ENCODE results near the gene CFAP65.

DNA sequence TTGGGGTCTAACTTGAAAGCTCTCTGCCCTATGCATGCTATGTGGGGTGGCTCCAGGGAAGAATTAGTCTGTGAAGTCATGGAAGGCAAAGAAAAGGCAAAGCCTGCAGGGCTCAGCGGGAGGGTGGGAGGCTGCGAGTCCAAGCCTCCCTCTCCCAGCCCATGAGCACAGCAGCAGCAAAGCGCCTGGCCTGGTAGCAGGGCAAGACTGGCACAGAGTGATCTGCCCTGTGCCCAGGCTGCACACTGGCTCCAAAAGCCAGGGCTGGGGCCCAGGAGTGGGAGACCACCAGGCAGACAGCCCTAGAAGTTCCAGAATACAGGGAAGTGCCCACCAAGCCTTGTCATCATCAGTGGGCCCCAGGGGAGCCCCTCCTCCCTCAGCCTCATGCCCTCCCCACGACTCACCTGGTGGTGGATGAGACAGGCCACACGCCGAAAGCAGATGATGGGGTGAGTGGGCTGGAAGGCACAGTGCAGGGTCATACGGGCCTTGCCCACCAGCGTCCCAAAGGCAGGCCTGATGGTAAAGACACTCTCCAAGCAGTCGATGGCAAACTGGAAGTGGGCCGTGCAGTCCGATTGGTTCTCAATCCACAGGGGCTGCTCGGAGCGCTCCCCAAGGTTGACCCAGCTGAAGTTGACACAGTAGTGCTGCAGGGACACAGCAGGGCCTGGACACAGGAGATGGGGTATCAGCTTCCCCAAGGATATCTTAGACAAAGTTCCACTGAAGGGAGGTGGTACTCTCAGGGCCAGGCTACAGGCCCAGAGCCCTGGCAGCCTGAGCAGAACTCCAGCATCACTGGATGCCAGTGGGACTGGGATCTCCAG lies 12.1 kb downstream of the CFAP65 start:
- no peak for TF ChIP-seq POLR2A (IDR thresholded peaks at IDR 0.05)
- TF ChIP-seq, protein P1, sequence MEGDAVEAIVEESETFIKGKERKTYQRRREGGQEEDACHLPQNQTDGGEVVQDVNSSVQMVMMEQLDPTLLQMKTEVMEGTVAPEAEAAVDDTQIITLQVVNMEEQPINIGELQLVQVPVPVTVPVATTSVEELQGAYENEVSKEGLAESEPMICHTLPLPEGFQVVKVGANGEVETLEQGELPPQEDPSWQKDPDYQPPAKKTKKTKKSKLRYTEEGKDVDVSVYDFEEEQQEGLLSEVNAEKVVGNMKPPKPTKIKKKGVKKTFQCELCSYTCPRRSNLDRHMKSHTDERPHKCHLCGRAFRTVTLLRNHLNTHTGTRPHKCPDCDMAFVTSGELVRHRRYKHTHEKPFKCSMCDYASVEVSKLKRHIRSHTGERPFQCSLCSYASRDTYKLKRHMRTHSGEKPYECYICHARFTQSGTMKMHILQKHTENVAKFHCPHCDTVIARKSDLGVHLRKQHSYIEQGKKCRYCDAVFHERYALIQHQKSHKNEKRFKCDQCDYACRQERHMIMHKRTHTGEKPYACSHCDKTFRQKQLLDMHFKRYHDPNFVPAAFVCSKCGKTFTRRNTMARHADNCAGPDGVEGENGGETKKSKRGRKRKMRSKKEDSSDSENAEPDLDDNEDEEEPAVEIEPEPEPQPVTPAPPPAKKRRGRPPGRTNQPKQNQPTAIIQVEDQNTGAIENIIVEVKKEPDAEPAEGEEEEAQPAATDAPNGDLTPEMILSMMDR (IDR thresholded peaks at IDR 0.05 in 8 of 11, conservative IDR thresholded peaks at IDR 0.05 in 3 of 11), result no peak
- no peak for TF ChIP-seq POLR2AphosphoS5 (IDR thresholded peaks at IDR 0.05)

All from spleen (tissue), 7 donors.